ENCODE results near the gene TMEM269.

DNA sequence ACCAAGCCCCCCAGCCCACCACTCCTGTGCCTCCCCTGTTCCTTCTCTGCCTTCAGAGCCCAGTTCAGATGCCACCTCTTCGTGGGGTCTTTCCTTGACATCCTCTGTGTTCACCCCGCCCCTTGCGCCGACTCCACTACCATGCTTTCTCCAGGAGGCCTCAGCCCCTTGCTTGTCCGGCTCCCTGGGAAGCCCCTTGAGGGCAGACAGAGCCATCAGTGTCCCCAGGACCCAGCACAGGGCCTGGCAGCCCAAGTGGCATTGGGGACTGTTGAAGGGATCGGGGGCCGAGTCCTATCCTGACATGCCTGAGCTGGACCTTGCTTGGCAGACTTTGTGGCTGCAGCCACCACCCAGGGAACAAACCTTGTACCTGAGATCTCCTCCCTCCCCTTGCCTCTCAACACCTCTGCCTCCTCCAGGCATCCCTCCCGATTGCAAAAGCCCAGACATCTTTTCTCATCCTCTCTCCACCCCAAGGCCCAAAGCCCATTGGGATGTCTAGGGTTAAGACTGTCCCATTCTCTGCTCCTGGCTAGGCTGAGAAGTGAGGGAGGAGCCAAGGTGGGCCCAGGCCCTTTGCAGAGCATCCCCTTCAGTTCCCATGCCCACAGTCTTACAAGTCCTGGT, 48.1 kb upstream of the TMEM269 start:
- TF ChIP-seq EZH2 (IDR thresholded peaks at IDR 0.05; ENCODE audit: insufficient read depth, poor library complexity, severe bottlenecking) = no peak
- no peak for TF ChIP-seq EZH2phosphoT487 (IDR thresholded peaks at IDR 0.05; ENCODE audit: insufficient read depth, low read depth)
